ENCODE measurements around the gene TARBP1. TPM values are rescaled to one million over a fixed set of nuclear protein-coding genes. Genes with fewer than 3 reads are reported as not detected.
A peak's percentile ranks its signal among the peaks of the same experiment; 100 is the strongest.
"Not testable (repeated sequence)": the region's sequence is repeated elsewhere in the genome, so short reads cannot be mapped to it uniquely, and the experiment has no call there.

Gene TARBP1
- total RNA-seq, 1 donor from 2014 or later: 9.2 TPM

- no peak for ATAC-seq (ENCODE audit: poor library complexity)
- intact Hi-C loops (cut with DNase I): no loop called here
- no peak for DNase-seq
Observed at GRCh38 chr1:234509457-234510328, 30.7 kb upstream of the TARBP1 start.

DNA sequence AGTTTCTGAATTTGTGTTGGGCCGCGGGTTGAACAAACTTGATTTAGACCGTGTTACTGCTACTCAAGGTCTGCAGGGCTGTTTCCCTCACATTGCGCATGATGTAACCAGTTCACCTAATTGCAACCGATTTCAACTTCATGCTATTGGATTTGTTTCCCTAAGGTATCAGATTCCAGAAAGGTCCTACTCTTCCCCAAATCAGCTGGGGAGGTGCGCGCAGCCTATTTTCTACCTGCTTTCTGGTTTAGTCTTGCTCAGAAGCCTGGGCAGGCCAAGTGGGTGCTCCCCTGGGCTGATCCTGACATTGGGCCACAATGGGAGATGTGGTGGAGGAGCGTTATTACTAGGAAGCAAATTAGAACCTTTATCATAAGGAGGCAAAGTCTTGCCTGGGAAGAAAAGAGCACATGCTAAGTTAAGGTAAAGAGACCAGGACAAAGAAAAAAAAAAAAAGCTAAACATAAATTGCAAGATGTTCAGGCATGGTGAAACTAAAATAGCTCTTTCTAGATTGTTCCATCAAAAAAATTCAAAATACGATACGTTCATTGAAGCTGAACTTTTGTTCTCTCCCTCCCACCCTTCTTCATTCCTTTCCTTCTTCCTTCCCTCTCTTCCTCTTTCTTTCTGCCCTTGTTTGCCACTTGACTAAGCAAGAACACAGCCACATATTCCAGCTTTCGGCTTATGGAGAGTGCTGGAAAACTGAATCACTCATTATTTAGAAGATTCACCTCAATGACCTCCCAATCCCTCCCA is 28.8 kb upstream of the TARBP1 start:
- no peak for DNase-seq
- intact Hi-C loops (cut with DNase I): no loop called here
- no peak for ATAC-seq (ENCODE audit: poor library complexity)

- ATAC-seq (ENCODE audit: poor library complexity) (no peak), DNase-seq (no peak)
- intact Hi-C loops (cut with DNase I): no loop called here
Observed at GRCh38 chr1:234507089-234507488, 28.1 kb upstream of the TARBP1 start.

DNA sequence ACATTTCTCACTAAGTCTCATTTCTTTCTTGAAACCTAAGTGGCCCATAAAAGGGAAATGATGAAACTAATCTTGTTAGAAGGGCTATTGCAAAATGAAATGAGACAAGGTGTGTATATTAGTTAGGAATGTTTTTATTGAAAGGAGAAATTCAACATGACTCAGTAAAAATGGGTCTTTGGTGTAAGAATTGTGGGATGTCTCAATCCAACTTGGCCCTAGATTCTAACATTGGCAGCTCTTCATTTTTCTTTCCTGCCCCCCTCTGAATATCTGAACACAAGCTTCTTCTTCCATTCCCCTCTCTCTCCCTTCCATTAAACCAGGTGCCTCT is 26.8 kb upstream of the TARBP1 start:
- no peak for ATAC-seq (ENCODE audit: poor library complexity)
- no peak for DNase-seq
- intact Hi-C loops (cut with DNase I): no loop called here

DNA sequence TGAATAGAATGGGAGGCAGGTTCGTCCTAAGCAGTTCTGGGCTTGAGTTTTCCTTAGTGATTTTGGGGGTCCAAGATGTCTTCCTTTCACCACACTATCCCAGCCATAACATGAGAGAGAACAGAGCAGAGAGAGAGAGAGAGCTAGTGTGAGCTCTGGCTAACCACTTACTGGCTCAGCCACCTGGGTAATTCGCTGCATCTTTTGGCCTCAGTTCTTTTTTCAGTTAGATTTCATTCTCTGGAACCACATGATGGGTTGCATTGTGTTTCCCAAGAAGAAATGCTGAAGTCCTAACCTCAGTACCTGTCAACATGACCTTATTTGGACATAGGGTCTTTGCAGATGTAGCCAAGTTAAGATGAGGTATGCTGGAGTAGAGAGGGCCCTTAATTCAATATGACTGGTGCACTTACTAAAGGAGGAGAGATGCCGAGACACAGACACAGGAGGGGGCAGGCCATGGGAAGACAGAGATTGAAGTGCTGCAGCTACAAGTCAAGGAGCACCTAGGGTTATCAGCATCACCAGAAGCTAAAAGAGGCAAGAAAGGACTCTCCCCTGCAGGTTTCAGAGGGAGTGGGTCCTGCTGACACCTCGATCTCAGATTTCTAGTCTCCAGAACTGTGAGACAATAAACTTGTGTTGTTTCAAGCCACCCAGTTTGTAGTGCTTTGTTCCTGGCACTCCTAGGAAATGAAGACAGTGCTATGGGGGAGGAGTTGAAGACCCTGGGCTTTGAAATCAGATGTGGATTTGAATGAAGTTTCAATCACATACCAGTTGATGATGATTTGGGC is 26.2 kb upstream of the TARBP1 start:
- intact Hi-C loops (cut with DNase I): no loop called here
- no peak for DNase-seq
- ATAC-seq (ENCODE audit: poor library complexity): no peak

DNA sequence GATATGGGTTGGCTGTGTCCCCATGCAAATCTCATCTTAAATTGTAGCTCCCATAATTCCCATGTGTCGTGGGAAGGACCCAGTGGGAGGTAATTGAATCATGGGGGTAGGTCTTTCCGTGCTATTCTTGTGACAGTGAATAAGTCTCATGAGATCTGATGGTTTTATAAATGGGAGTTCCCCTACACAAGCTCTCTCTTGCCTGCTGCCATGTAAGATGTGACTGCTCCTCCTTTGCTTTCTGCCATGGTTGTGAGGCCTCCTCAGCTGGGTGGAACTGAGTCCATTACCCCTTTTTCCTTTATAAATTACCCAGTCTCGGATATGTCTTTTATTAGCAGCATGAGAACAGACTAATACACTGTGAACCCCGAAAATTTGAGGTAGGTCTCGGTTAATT is 25.3 kb upstream of the TARBP1 start:
- intact Hi-C loops (cut with DNase I); ATAC-seq (ENCODE audit: poor library complexity); DNase-seq: not testable (repeated sequence)

DNA sequence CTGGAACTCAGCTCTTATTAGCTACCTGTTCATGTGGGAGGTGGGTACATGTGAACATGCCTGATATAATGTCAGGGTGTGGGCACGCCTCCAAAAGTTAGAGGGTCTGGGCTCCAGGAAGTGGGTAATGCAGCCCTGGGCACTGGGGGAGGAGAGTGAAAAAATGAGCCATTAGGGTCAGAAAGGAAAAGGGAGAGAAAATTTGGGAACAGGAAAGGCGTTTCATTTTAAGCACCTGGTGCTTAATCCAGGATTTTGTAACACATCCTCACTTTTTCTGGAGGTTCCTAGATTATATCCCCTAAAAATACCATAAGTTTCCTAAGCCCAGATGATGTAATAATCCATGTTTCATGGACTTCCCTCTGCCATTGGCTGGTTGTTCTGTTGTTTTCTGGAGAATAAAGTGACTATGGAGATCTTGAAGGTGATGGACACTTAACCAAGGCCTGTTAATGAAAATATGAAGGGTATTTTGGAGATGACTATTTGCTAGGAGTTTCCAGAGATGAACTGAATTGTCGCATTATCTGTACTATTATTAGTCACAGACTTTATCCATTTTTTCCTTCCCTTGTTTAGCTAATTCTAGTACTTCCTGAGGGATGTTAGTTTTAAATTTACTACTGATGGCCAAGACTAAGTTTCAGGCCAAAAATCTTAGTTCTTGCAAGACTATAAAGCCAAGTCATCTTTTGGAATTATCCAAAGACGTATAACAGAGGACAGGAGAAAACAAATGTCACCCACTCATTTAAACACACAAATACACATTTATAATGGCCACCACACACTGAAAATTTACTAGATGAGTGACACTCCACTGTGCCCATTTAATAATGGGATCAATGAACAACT is 24.4 kb upstream of the TARBP1 start:
- intact Hi-C loops (cut with DNase I): no loop called here
- DNase-seq (no peak), ATAC-seq (ENCODE audit: poor library complexity) (no peak)

GRCh38 chr1:234502785-234503184 is 23.8 kb upstream of the TARBP1 start:
- intact Hi-C loops (cut with DNase I): no loop called here
- no peak for ATAC-seq (ENCODE audit: poor library complexity)
- DNase-seq: no peak

GRCh38 chr1:234500269-234500668 is 21.3 kb upstream of the TARBP1 start:
- intact Hi-C loops (cut with DNase I): no loop called here
- DNase-seq (no peak), ATAC-seq (ENCODE audit: poor library complexity) (peak; percentile 1)

- ATAC-seq (ENCODE audit: poor library complexity): no peak
- DNase-seq: no peak
- intact Hi-C loops (cut with DNase I): loop anchor here (2.0 to 10.0 kb wide), 4 partner anchors 97 to 583 kb away; no protein-coding TSS in a partner anchor
Observed at GRCh38 chr1:234499943-234500245, 20.9 kb upstream of the TARBP1 start.

DNA sequence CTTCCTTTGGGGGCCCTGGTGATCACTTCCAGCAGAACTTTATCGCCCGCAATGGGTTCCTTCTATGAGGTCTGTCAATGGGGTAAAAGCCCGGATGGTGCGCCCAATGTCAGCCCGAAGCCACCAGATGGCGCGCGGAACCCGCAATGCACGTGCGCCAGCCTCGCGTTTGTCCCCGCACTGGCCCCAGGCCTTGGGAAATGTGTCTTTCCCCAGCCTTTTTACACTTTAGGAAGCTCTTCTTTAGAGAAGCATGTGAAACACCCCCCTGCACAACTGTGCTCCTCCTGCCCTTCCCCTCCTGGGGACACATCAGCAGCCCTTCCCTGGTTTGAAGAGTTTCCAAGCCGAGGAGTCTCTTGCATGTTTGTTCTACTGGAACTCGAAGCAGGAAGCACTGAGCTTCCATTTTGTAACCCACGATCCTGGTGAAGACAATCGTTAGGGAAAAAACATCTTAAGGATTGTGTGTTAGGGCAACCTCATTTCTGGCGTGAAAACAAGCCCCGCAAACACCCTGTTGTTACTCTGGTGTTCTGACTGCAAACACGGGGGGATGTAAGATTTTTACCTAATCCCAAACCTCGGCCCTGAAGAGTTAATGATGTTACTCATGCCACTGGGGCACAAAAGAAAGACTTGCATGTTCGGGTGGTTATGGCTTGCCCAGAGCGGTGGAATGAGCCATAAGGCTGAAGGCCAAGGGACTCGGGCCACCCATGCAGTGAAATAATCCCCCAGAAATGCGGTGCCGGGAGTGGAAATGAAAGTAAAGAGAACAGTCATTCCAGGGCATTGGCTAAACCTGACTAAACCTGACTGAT is 20.4 kb upstream of the TARBP1 start:
- intact Hi-C loops (cut with DNase I): loop anchor here (2.0 to 10.0 kb wide), 4 partner anchors 98 to 583 kb away; no protein-coding TSS in a partner anchor
- peak; percentile 98 for ATAC-seq (ENCODE audit: poor library complexity)
- peak; percentile 96 for DNase-seq

GRCh38 chr1:234498448-234499118 is 19.6 kb upstream of the TARBP1 start:
- intact Hi-C loops (cut with DNase I): loop anchor here (2.0 to 10.0 kb wide), 4 partner anchors 99 to 584 kb away; no protein-coding TSS in a partner anchor
- DNase-seq: no peak

DNA sequence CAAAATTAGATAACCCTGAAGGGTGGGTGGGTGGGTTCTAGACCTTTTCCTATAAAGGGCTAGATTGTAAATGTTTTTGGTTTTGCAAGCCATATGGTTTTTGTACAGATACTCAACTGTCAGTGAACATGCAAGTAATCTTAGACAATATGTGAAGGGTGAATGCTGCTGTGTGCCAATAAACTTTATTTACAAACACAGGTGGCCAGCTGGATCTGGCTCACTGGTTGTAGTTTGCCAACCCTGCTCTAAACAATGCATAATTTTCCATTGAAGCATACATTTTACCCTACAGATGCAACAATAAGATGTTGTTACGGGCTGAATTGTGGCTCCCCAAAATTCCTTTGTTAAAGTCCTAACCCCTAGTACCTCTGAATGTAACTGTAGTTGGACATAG is 18.6 kb upstream of the TARBP1 start:
- DNase-seq (no peak), ATAC-seq (ENCODE audit: poor library complexity) (no peak)
- intact Hi-C loops (cut with DNase I): loop anchor here (5.0 to 10.0 kb wide), 3 partner anchors 100 to 347 kb away; no protein-coding TSS in a partner anchor

More at GRCh38 chr1:234498448-234499118, 19.6 kb upstream of the TARBP1 start:
- ATAC-seq (ENCODE audit: poor library complexity): peak; percentile 35

GRCh38 chr1:234495231-234495990 is 16.4 kb upstream of the TARBP1 start:
- ATAC-seq (ENCODE audit: poor library complexity) (no peak), DNase-seq (no peak)
- intact Hi-C loops (cut with DNase I): loop anchor here (5.0 to 10.0 kb wide), 3 partner anchors 102 to 349 kb away; no protein-coding TSS in a partner anchor

DNA sequence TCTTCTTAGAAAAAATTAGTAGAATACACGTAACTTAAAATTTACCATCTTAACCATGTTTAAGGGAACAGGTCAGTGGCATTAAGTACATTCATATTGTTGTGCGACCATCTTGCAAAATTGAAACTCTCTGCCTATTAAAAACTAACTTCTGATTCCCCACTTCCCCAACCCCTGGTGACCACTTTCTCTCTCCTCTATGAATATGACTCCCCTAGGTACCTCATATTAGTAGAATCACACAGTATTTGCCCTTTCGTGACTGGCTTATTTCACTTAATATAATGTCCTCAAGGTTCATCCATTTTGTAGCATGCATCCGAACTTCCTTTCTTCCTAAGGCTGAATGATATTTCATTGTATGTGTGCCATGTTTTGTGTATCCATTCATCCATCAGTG is 15.1 kb upstream of the TARBP1 start:
- ATAC-seq (ENCODE audit: poor library complexity): no peak

More for the DNA sequence above, 15.1 kb upstream of the TARBP1 start:
- no peak for DNase-seq
- intact Hi-C loops (cut with DNase I): loop anchor here (10.0 kb wide), 2 partner anchors 231 to 351 kb away; no protein-coding TSS in a partner anchor
